HG03025 (cell line): ENCODE data around the gene R3HDM4.
"Not testable (repeated sequence)": the region's sequence is repeated elsewhere in the genome, so short reads cannot be mapped to it uniquely, and the experiment has no call there.

Source experiments
- ATAC-seq: cut with Tn5 transposase; IDR thresholded peaks from one replicate; pipeline ENCODE4 v1.9.1; 2021; ENCODE audit warnings: mild to moderate bottlenecking, moderate library complexity; ENCODE audit not compliant: unreplicated experiment, low FRiP score

Gene R3HDM4

DNA sequence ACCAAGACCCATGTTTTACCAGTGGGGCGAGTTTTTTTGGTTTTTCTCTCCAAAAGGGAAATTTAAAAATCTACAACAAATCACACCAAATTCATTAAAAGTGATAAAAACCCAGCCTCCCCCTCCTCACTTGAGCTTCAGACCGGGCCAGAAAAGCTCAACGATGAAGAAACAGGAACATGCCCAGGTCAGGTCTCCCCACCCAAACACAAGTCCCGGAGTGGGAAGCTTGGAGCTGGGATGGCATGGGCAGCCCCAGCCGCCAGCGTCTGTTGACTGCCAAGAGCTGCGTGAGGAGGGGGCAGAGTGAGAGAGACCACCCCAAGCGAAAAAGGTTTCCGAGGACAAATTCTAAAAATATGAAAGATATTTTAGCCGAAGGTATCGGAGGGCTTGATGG lies 16.0 kb downstream of the R3HDM4 start:
- no peak for ATAC-seq

DNA sequence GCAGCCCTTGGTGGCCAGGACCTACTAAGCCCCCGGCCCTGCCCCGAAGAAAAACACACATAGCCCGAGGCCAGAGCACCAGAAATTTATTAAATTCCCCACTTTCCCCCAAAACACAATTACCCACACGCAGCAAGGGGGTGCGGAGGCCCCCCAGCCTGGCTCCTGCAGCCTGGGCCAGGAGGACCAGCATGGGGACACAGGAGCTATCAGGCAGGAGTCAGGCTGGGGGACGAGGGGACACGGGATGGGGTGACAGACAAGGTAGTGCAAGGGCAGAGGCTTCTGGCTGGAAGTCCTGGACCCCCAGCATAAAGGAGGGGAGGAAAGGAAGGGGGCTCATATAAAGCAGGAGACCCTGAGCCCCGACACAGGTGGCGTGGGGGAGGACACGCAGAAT lies 16.6 kb downstream of the R3HDM4 start:
- no peak for ATAC-seq

DNA sequence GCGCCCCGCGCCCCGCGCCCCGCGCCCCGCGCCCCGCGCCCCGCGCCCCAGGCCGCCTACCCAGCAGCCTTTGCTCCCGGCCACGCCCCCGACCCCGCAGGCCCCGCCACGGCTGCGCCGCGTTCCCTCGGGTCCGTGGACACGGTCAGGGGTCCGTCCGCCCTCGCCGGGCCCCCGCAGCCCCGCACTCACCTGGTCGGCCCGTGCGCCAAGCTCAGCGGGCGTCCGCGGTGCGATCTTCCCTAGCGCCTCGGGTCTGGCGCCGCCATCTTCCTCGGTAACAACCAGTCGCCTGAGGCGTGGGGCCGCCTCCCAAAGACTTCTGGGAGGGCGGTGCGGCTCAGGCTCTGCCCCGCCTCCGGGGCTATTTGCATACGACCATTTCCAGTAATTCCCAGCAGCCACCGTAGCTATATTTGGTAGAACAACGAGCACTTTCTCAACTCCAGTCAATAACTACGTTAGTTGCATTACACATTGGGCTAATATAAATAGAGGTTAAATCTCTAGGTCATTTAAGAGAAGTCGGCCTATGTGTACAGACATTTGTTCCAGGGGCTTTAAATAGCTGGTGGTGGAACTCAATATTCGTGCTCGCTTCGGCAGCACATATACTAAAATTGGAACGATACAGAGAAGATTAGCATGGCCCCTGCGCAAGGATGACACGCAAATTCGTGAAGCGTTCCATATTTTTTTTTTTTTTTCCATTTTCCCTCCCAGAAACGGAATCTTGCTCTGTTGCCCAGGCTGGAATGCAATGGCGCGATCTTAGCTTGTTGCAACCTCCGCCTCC lies 19.9 kb downstream of the R3HDM4 start, which contains the start of the genes MED16 and RNU6-9:
Gene MED16, minus strand, starts transcription at position 294 of the 796 bp plus-strand sequence. CDS start 2,056 bp downstream, outside the sequence.
Gene RNU6-9, plus strand, starts transcription at position 591 of the 796 bp plus-strand sequence.
- ATAC-seq = peak; percentile 70

DNA sequence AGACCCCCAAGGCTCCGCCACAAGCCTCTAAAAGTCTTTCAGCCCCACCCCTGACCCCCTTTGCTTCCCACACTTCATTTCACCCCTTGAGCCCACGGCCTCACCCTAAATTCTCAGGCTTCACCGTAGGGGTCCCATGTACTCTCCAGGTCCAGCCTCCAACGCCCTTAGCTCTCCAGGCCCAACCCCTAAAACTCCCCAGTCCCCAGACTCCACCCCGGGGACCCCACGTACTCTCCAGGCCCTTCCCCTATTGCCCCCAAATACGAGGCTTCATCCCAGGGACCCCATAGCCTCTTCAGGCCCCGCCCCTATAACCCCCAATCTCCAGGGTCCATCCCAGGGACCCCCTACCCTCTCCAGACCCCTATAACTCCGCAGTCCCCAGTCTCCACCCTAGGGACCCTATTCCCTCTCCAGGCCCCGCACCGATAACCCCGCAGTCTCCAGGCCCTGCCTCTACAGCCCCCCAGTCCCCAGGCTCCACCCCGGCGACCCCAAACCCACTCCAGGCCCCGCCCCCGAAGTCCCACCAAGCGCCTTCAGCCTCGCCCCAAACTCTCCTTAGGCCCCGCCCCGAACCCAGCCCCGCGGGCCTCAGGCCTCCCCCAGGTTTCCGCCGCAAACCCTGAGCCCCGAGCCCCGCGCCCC lies 20.7 kb downstream of the R3HDM4 start:
- no peak for ATAC-seq

DNA sequence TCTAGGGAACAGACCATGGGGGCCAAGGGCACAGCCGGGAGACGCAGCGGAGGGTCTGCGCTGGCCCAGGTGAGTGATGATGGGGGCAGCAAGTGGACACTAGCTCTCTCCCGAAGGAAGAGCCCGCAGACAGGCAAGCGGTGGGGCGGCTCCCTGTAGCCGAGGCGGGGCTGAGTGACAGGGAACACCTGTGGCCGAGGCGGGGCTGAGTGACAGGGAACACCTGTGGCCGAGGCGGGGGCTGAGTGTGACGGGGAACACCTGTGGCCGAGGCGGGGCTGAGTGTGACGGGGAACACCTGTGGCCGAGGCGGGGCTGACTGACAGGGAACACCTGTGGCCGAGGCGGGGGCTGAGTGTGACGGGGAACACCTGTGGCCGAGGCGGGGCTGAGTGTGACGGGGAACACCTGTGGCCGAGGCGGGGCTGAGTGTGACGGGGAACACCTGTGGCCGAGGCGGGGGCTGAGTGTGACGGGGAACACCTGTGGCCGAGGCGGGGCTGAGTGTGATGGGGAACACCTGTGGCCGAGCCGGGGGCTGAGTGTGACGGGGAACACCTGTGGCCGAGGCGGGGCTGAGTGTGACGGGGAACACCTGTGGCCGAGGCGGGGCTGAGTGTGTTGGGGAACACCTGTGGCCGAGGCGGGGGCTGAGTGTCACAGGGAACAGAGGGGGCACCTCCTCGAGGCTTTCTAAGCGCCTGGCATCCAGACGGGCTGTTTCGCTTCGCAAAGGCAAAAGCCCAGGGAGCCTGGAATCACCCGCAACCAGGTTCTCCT lies 21.4 kb downstream of the R3HDM4 start:
- ATAC-seq = not testable (repeated sequence)

DNA sequence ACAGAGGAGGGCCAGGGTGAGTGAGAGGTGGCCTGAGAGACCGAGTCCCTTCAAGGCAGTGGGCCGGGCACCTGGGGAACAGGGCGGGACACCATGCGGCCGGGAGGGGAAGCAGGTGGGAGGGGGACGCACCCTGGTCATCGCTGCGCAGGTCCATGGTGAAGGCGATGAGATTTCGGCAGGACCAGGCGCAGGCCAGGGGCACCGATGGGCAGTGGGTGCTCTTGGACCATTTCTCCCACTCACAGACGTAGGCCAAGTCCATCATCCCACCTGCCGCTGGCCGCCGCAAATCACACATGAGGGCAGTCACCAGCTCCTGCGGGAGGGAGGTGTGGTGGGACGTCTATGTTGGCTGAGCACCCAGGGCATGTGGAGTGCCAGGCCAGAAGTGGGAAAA lies 22.2 kb downstream of the R3HDM4 start:
- ATAC-seq = no peak

DNA sequence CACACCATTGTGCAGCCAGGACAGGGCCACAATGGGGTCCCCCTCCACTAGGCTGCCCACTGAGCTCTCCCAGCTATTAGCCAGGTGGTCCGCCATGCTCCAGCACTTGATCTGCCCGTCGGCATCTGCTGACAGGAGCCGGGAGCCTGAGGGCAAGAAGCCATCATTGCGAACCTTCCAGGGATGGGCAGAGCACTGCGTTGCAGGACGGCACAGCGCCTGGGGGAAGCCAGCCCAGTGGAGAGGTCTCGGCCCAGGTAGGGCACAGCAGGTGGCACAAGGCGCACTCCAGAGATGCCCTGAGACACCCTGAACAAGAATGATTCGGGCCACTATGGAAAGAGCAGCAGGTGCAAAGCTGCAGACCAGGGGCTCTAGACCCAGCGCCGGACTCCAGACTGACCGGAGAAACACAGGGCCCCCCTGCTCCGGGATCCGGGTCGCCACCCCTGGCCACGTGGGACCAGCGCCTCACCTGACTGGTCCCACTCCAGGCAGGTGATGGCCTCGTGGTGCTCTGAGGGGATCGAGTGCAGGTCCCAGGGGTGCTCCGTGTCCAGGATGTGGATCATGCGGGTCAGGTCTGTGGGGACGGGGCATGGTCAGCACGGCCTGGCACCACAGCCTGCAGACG lies 23.2 kb downstream of the R3HDM4 start:
- no peak for ATAC-seq

DNA sequence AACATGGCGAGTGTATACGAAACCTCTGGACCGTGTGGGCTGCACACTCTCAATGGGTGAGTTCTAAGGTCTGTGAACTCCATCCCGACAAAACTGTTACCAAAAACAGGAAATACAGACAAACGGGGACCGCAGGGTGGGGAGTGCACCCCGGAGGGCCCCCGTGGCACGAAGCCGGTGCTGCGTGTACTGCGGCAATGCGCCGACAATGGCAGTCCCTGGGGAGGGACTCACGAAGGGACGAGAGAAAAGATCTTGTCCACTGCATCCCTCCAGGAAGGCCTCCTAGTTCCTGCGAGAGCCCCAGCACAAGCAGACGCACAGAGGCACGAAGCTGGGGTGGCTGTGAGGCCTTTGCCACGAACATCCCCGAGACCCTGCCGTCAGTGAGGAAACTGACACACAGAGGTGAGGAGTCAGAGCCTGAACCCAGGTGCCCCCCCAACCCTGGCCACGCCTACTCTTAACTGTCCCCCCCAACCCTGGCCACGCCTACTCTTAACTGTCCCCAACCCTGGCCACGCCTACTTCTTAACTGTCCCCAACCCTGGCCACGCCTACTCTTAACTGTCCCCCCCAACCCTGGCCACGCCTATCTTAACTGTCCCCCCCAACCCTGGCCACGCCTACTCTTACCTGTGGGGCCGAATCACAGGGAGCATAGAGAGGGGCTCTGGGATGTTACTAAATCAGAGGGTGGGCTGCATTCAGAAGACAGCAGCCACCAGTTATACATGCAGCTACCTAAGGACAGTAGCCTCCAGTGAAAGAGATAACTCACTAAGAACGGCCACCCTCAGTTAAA lies 24.2 kb downstream of the R3HDM4 start:
- ATAC-seq = no peak

DNA sequence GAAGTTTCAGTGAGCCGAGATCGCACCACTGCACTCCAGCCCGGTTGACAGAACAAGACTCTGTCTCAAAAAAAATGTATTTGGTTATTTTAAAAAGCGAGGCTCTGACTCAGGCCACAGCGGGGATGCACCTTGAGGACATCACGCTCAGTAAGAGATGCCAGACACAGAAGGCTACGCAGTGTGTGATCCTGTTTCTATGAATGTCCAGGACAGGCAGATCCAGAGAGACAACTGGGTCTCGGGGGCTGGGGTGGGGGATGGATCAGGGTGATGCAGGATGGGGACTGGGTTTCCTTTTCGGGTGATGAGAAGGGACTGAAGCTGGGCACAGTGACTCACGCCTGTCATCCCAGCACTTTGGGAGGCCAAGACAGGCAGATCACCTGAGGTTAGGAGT lies 25.4 kb downstream of the R3HDM4 start:
- no peak for ATAC-seq

DNA sequence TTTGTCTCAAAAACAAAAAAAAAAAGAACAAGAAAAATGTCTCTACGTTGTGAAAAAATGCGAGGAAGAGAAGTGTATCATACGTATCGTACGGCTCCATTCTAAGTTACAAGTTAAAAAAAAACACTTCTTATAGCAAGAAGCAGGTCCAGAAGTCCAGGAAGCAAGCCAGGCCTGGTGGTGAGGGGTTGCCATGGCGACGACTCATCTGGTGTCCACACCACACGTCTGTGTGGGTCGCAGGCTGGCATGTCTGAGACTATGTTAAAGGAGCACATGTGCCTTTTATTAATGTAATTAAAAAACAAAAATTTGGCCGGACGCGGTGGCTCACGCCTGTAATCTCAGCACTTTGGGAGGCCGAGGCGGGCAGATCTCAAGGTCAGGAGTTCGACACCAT lies 25.9 kb downstream of the R3HDM4 start:
- ATAC-seq = no peak

DNA sequence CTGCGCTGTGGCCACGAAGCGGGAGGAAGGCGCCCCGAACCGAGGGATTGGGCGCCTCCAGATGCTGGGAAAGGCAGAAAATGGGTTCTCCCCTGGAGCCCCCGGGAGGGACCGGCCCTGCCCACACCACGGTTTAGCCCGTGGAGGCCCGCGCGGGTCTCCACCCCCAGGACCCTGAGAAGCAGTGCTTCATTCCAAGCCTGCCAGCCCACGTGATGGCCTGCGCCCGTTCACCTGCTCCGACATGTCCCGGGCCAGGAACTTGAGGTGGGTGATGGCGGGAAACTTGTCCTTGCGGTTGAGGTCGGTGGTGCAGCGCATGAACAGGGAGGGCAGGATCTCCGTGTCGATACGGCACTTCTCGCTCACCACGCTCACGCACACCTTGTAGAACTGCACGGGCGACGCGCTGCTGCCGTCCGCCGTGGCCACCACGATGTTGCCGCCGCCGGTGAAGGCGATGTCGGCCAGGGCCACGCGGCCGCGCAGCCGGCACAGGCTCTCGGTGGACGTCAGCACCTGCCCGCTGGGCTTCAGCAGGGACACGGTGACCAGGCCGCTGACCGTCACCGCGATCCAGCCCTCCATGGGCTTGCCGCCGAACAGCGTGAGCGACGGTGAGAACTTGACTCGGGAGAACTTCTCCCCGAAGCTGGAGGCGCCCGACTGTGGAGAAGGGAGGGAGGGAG lies 27.3 kb downstream of the R3HDM4 start:
- no peak for ATAC-seq

DNA sequence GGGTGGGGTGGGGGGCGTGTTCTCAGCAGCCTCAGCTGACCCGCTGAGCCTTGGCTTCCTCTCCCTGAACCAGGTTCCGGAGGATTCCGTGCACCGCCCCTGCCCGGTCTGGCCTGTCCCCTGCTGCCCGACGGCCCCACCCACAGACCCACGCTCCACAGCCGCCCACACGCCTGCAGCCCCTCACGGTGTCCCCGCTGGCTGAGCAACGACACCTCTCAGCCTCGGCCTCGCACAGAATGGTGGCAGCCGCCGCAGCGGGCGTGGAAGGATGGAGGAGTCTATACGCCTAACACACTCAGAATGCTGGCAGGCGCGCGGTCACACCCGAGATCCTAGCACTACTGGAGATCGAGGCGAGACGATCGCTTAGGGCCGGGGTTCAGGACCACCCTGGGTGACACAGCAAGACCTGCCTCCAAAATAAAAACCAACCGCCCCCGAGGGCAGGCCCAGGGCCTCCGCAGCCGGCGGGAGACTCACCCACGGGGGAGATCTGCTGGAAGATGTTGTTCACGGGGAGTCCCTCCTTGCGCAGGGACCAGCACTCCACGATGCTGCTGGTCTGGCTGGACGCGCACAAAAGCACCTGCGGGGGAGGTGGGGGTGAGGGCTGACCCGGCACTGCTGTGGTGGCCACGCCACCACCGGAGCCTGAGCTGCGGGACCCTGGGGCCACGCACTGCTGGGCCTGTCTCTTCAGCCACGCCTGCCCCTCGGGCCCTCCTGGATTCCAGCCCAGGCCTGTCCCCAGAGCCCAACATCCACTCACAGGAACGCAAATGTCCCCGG lies 28.4 kb downstream of the R3HDM4 start:
- ATAC-seq = no peak

DNA sequence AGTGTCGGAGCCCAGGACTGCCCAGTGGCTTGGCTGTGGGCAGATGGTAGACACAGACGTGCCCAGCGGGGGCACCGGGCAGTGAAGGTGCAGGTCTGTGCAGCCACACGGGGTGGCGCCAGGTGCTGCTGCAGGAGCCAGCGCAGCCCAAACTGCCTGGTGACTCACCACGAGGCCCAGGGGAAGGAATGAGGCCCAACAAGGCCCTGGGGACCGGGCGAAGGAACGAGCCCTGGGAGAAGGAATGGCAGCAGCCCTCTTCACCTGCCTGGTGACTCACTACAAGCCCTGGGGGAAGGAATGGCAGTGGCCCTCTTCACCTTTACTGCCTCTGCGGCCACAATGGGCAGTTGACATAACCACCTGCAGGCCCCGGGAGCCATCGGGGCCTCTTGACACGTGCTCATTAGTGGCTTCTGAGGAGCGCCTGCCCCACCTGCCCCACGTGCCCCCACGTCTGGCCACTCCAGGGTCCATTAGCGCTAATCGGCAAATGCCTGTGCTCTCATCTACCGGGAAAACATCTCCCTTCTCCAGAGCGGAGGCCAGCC lies 29.3 kb downstream of the R3HDM4 start:
- no peak for ATAC-seq

DNA sequence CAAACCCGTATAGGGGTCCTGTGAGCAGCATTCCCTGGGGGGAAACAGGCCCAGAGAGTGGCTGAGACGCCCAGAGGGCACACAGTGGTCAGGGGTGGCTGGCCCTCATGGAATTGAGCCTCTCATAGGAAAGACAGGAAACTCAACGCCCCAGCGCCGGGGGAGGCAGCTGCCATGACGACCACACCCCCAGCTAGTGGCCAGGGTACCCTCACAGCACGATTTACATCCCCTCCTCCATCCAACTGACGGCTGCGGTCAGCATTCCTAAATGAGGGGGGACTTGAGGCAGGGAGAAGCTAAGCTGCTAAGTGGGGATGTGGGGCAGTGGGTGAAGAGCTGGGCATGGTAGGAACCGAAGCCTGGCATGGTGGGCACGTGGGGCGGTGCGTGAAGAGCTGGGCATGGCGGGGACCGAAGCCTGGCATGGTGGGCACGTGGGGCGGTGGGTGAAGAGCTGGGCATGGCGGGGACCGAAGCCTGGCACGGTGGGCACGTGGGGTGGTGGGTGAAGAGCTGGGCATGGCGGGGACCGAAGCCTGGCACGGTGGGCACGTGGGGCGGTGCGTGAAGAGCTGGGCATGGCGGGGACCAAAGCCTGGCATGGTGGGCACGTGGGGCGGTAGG lies 30.0 kb downstream of the R3HDM4 start:
- no peak for ATAC-seq

DNA sequence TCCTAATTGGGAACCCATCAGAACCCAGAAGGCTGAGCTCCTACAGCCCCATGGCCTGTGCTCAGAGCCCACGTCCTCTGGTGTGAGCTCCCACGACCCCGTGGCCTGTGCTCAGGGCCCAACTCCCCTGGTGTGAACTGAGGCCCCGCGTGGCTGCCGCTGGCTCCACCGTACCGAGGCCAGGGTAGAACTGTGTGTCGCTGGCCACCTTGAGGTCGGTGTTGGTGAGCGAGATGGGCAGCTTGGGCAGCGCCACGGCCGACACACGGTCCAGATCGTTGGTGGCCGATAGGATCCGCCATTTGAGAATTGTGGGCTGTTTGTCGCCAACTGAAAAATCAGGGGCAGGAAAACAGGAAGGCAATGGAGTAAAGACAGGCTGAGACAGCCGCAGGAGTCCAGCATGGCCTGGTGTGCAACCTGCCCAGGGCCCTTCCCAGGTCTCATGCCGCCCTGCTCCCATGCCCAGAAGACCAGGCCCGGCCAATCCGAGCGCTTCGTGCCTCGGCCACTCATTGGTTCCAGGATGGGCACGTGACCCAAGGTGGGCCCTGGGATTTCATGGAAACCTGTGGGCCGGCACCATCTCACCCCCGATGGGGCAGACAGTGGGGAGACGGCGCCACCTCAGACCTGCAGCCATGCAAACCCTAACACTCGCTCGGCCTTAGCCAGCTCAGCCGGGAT lies 31.5 kb downstream of the R3HDM4 start:
- no peak for ATAC-seq

DNA sequence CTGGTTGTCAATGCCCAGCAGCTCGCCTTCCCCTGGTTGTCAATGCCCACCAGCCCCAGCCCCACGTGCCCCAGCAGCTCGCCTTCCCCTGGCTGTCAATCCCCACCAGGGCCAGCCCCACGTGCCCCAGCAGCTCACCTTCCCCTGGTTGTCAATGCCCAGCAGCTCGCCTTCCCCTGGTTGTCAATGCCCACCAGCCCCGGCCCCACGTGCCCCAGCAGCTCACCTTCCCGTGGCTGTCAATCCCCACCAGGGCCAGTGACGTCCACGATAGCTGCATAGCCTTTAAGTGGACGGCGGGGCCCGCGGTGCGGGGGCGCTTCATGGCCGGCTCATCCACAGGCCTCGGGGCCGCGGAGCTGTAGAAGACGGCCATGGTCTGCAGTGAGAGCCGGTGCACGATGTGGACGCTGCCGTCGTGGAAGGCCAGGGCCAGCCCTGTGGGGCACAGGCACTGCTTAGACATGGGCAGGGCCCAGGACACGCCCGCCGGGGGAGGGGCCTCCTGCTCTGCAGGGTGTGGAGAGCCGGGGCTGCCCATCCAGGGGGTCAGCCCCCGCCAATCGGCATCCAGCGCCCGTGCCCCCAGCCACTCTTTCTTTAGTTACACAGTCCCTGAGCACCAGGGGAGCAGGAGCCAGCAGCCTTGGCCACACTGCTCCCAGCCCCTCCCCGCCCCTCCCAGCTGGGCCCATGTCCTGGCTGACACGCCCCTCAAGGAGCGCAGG lies 33.1 kb downstream of the R3HDM4 start:
- ATAC-seq = no peak
